ENCODE data around the gene ACTG1. TPM values are rescaled to one million over a fixed set of nuclear protein-coding genes. Genes with fewer than 3 reads are reported as not detected.
A peak's percentile ranks its signal among the peaks of the same experiment; 100 is the strongest.

Gene ACTG1
- total RNA-seq, 1 experiment from 2014 or later = 3,247 TPM

- peak; percentile 80 for DNase-seq (ENCODE audit: low spot score)
- H3K27ac ChIP-seq (ENCODE audit: low read depth, low read length, poor library complexity, severe bottlenecking) = peak overlapping the region; percentile 71
- ChIA-PET POLR2A (ENCODE audit: low non-redundant PET) (no interaction called here), CTCF (no interaction called here)
- H3K27me3 ChIP-seq (replicated peaks; ENCODE audit: insufficient read depth, low read depth, low read length, poor library complexity) = no peaks in the 10 kb centered on the region
- BruUV-seq (replicated peaks) = no TSS peak
- H3K4me3 ChIP-seq (ENCODE audit: low read depth, low read length, poor library complexity, severe bottlenecking) = peak overlapping the region; percentile 47
- peaks cover 53% of the 10 kb centered on the region for H3K4me1 ChIP-seq (ENCODE audit: insufficient read depth, low read length, poor library complexity, severe bottlenecking)
- no peaks in the 10 kb centered on the region for H3K36me3 ChIP-seq (ENCODE audit: insufficient read depth, low read length, poor library complexity, severe bottlenecking)
- H3K9me3 ChIP-seq (ENCODE audit: low read depth, low read length, poor library complexity, severe bottlenecking) = no peaks in the 10 kb centered on the region
- TF ChIP-seq CTCF (conservative IDR thresholded peaks at IDR 0.05; ENCODE audit: low read depth, low read length) (no peak), EZH2 (IDR thresholded peaks at IDR 0.05; ENCODE audit: borderline replicate concordance, low read depth, low read length, poor library complexity, severe bottlenecking) (no peak)
- intact Hi-C loops (cut with micrococcal nuclease; ENCODE audit: unreplicated experiment) = loop anchor here (2.0 kb wide), 1 partner anchor 86 kb away; the partner anchor contains the start of gene BAHCC1
Observed at GRCh38 chr17:81480140-81481072, 32.2 kb downstream of the ACTG1 start.

- BruUV-seq (replicated peaks) = no TSS peak
- intact Hi-C loops (cut with micrococcal nuclease; ENCODE audit: unreplicated experiment) = loop anchor here (2.0 kb wide), 1 partner anchor 85 kb away; the partner anchor contains the start of gene BAHCC1
- Histone ChIP-seq H3K27me3 (replicated peaks; ENCODE audit: insufficient read depth, low read depth, low read length, poor library complexity) (no peaks in the 10 kb centered on the region), H3K4me3 (ENCODE audit: low read depth, low read length, poor library complexity, severe bottlenecking) (no peak overlapping the region), H3K36me3 (ENCODE audit: insufficient read depth, low read length, poor library complexity, severe bottlenecking) (no peaks in the 10 kb centered on the region), H3K27ac (ENCODE audit: low read depth, low read length, poor library complexity, severe bottlenecking) (no peak overlapping the region), H3K4me1 (ENCODE audit: insufficient read depth, low read length, poor library complexity, severe bottlenecking) (peaks cover 46% of the 10 kb centered on the region), H3K9me3 (ENCODE audit: low read depth, low read length, poor library complexity, severe bottlenecking) (no peaks in the 10 kb centered on the region)
- ChIA-PET CTCF (no interaction called here), POLR2A (ENCODE audit: low non-redundant PET) (no interaction called here)
- no peak for TF ChIP-seq CTCF (conservative IDR thresholded peaks at IDR 0.05; ENCODE audit: low read depth, low read length)
- no peak for TF ChIP-seq EZH2 (IDR thresholded peaks at IDR 0.05; ENCODE audit: borderline replicate concordance, low read depth, low read length, poor library complexity, severe bottlenecking)
- peak; percentile 50 for DNase-seq (ENCODE audit: low spot score)
Observed at GRCh38 chr17:81479175-81480071, 33.2 kb downstream of the ACTG1 start.

GRCh38 chr17:81478119-81478518, 34.5 kb downstream of the ACTG1 start:
- Histone ChIP-seq H3K4me3 (ENCODE audit: low read depth, low read length, poor library complexity, severe bottlenecking) (no peak overlapping the region), H3K27ac (ENCODE audit: low read depth, low read length, poor library complexity, severe bottlenecking) (no peak overlapping the region), H3K9me3 (ENCODE audit: low read depth, low read length, poor library complexity, severe bottlenecking) (no peaks in the 10 kb centered on the region), H3K4me1 (ENCODE audit: insufficient read depth, low read length, poor library complexity, severe bottlenecking) (peaks cover 36% of the 10 kb centered on the region), H3K27me3 (replicated peaks; ENCODE audit: insufficient read depth, low read depth, low read length, poor library complexity) (no peaks in the 10 kb centered on the region), H3K36me3 (ENCODE audit: insufficient read depth, low read length, poor library complexity, severe bottlenecking) (no peaks in the 10 kb centered on the region)
- TF ChIP-seq CTCF (conservative IDR thresholded peaks at IDR 0.05; ENCODE audit: low read depth, low read length) (no peak), EZH2 (IDR thresholded peaks at IDR 0.05; ENCODE audit: borderline replicate concordance, low read depth, low read length, poor library complexity, severe bottlenecking) (no peak)
- BruUV-seq (replicated peaks) = no TSS peak
- ChIA-PET CTCF (no interaction called here), POLR2A (ENCODE audit: low non-redundant PET) (interaction anchor here (0.7 kb wide), 1 partner anchor 42 kb away, joined by 3 read pairs; no protein-coding TSS in a partner anchor)
- intact Hi-C loops (cut with micrococcal nuclease; ENCODE audit: unreplicated experiment) = no loop called here
- DNase-seq (ENCODE audit: low spot score) = no peak
